SK-N-SH treated with all-trans-retinoic acid at 6 μM for 48 hours (cell line): ENCODE data around the gene ZSCAN25.

Source experiments
- ATAC-seq: fragments of 200-7000 bp; cut with Tn5 transposase; 3 replicates; pipeline ENCODE4 v1.9.1; 2020; ENCODE audit warnings: mild to moderate bottlenecking, moderate library complexity
- ARNTL ChIP-seq: fragments of 450-650 bp; formaldehyde crosslinking; IDR thresholded peaks from 2 replicates; pipeline ENCODE4 v1.5.0; 2020; ENCODE audit warnings: low read depth, mild to moderate bottlenecking, moderate library complexity, borderline replicate concordance
- BACH2 ChIP-seq: fragments of 250-450 bp; sonication (Bioruptor Pico); IDR thresholded peaks from 2 replicates; pipeline ENCODE4 v1.9.0; 2021; ENCODE audit warnings: mild to moderate bottlenecking, borderline replicate concordance
- CREB5 ChIP-seq: fragments of 250-450 bp; sonication (Bioruptor Pico); IDR thresholded peaks from 2 replicates; pipeline ENCODE4 v1.5.1; 2020; ENCODE audit warnings: low read depth, mild to moderate bottlenecking, moderate library complexity
- CSDC2 ChIP-seq: fragments of 250-450 bp; sonication (Bioruptor Pico); IDR thresholded peaks from 2 replicates; pipeline ENCODE4 v1.5.0; 2020; ENCODE audit warnings: mild to moderate bottlenecking, moderate library complexity
- ESRRG ChIP-seq: fragments of 250-450 bp; sonication (Bioruptor Pico); IDR thresholded peaks from 2 replicates; pipeline ENCODE4 v1.6.1; 2021; ENCODE audit warnings: mild to moderate bottlenecking
- GLIS3 ChIP-seq: fragments of 250-450 bp; sonication (Bioruptor Pico); IDR thresholded peaks from 2 replicates; pipeline ENCODE4 v1.5.0; 2020; ENCODE audit warnings: mild to moderate bottlenecking, moderate library complexity
- ISL1 ChIP-seq: fragments of 250-450 bp; sonication (Bioruptor Pico); IDR thresholded peaks from 2 replicates; pipeline ENCODE4 v2.1.2; 2022; ENCODE audit warnings: mild to moderate bottlenecking, moderate library complexity
- OSR1 ChIP-seq: fragments of 250-450 bp; sonication (Bioruptor Pico); IDR thresholded peaks from 2 replicates; pipeline ENCODE4 v1.8.0; 2022; ENCODE audit warnings: moderate library complexity, mild to moderate bottlenecking, inconsistent platforms
- PATZ1 ChIP-seq: fragments of 250-450 bp; sonication (Bioruptor Pico); IDR thresholded peaks from 2 replicates; pipeline ENCODE4 v1.8.0; 2020; ENCODE audit warnings: mild to moderate bottlenecking, moderate library complexity, borderline replicate concordance
- POU6F1 ChIP-seq: fragments of 250-450 bp; sonication (Bioruptor Pico); IDR thresholded peaks from 2 replicates; pipeline ENCODE4 v1.8.0; 2021; ENCODE audit warnings: low read depth, mild to moderate bottlenecking, moderate library complexity, borderline replicate concordance
- PPARA ChIP-seq: fragments of 250-450 bp; sonication (Bioruptor Pico); IDR thresholded peaks from 2 replicates; pipeline ENCODE4 v1.5.0; 2020; ENCODE audit warnings: mild to moderate bottlenecking, borderline replicate concordance
- RARB ChIP-seq: fragments of 250-450 bp; sonication (Bioruptor Pico); IDR thresholded peaks from 2 replicates; pipeline ENCODE4 v1.8.0; 2021; ENCODE audit warnings: mild to moderate bottlenecking, moderate library complexity
- SNAI2 ChIP-seq: fragments of 250-450 bp; sonication (Bioruptor Pico); IDR thresholded peaks from 2 replicates; pipeline ENCODE4 v1.5.0; 2020; ENCODE audit warnings: mild to moderate bottlenecking, moderate library complexity
- TOX ChIP-seq: fragments of 250-450 bp; sonication (Bioruptor Pico); IDR thresholded peaks from 2 replicates; pipeline ENCODE4 v1.8.0; 2021; ENCODE audit warnings: mild to moderate bottlenecking, moderate library complexity, borderline replicate concordance
- TSHZ2 ChIP-seq: fragments of 250-450 bp; sonication (Bioruptor Pico); IDR thresholded peaks from 2 replicates; pipeline ENCODE4 v1.5.0; 2020; ENCODE audit warnings: mild to moderate bottlenecking, moderate library complexity
- ZC3H10 ChIP-seq: fragments of 250-450 bp; sonication (Bioruptor Pico); IDR thresholded peaks from 2 replicates; pipeline ENCODE4 v1.5.1; 2021; ENCODE audit warnings: mild to moderate bottlenecking, moderate library complexity
- ZFP3 ChIP-seq: fragments of 250-450 bp; sonication (Bioruptor Pico); IDR thresholded peaks from 2 replicates; pipeline ENCODE4 v1.5.0; 2020; ENCODE audit warnings: mild to moderate bottlenecking, moderate library complexity
- ZFP30 ChIP-seq: fragments of 450-650 bp; formaldehyde crosslinking; IDR thresholded peaks from 2 replicates; pipeline ENCODE4 v1.5.0; 2022; ENCODE audit warnings: mild to moderate bottlenecking, moderate library complexity
- ZNF565 ChIP-seq: fragments of 450-650 bp; formaldehyde crosslinking; conservative IDR thresholded peaks from 2 replicates; pipeline ENCODE4 v1.5.0; 2020; ENCODE audit warnings: low read depth, mild to moderate bottlenecking, moderate library complexity
- ZNF70 ChIP-seq: fragments of 450-650 bp; formaldehyde crosslinking; IDR thresholded peaks from 2 replicates; pipeline ENCODE4 v1.5.0; 2020; ENCODE audit warnings: mild to moderate bottlenecking, moderate library complexity
- ZNF8 ChIP-seq: fragments of 450-650 bp; formaldehyde crosslinking; IDR thresholded peaks from 2 replicates; pipeline ENCODE4 v1.5.0; 2020; ENCODE audit warnings: mild to moderate bottlenecking, moderate library complexity

The ZSCAN25 gene

GRCh38 chr7:99606531-99606930 is 10.2 kb upstream of the ZSCAN25 start:
- ATAC-seq = no peak
- no peak for TF ChIP-seq TSHZ2 (CRISPR knock-in tag)
- no peak for TF ChIP-seq SNAI2 (CRISPR knock-in tag)
- no peak for TF ChIP-seq RARB
- TF ChIP-seq POU6F1 (CRISPR knock-in tag) = no peak

- ATAC-seq = no peak
- TF ChIP-seq SNAI2 (CRISPR knock-in tag) (no peak), CSDC2 (CRISPR knock-in tag) (no peak), RARB (no peak), ISL1 (CRISPR knock-in tag) (no peak), ZC3H10 (CRISPR knock-in tag) (no peak), ZNF565 (no peak), GLIS3 (no peak), ZNF70 (CRISPR knock-in tag) (no peak), PPARA (CRISPR knock-in tag) (no peak), ESRRG (CRISPR knock-in tag) (no peak), TSHZ2 (CRISPR knock-in tag) (no peak), CREB5 (CRISPR knock-in tag) (no peak), PATZ1 (CRISPR knock-in tag) (no peak), POU6F1 (CRISPR knock-in tag) (no peak), ARNTL (CRISPR knock-in tag) (no peak), TOX (CRISPR knock-in tag) (no peak), ZNF8 (CRISPR knock-in tag) (no peak)
Observed at GRCh38 chr7:99607548-99607947, 9.2 kb upstream of the ZSCAN25 start.

- no peak for ATAC-seq
- no peak for TF ChIP-seq TOX (CRISPR knock-in tag)
- TF ChIP-seq ISL1 (CRISPR knock-in tag) = no peak
- TF ChIP-seq RARB = no peak
- no peak for TF ChIP-seq OSR1
- no peak for TF ChIP-seq BACH2 (CRISPR knock-in tag)
- TF ChIP-seq ESRRG (CRISPR knock-in tag) = no peak
- no peak for TF ChIP-seq SNAI2 (CRISPR knock-in tag)
- no peak for TF ChIP-seq CREB5 (CRISPR knock-in tag)
- no peak for TF ChIP-seq PPARA (CRISPR knock-in tag)
- TF ChIP-seq GLIS3 = no peak
- TF ChIP-seq CSDC2 (CRISPR knock-in tag) = no peak
- TF ChIP-seq ZFP3 = no peak
- no peak for TF ChIP-seq PATZ1 (CRISPR knock-in tag)
- TF ChIP-seq ZNF565 = no peak
- TF ChIP-seq ZFP30 (CRISPR knock-in tag) = no peak
- no peak for TF ChIP-seq ZNF8 (CRISPR knock-in tag)
Observed at GRCh38 chr7:99614495-99614894, 2.3 kb upstream of the ZSCAN25 start.
